Measurements from ENCODE around the gene GSTT2.

DNA sequence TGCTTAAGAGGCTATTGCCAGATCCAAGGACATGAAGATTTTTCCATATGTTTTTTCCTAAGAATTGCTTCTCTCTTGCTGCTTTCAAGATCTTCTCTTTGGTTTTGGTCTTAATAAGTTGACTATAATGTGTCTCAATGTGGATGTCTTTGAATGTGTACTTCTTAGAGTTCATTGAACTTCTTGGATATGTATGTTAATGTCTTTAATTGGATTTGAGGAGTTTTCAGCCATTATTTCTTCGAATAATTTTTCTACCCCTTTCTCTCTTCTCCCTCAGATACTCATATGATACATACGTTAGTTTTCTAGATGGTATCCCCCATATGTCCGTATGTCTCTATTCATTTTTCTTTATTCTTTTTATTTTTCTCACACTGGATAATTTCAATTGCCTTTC lies 44.4 kb downstream of the GSTT2 start:
- TF ChIP-seq, protein P1, sequence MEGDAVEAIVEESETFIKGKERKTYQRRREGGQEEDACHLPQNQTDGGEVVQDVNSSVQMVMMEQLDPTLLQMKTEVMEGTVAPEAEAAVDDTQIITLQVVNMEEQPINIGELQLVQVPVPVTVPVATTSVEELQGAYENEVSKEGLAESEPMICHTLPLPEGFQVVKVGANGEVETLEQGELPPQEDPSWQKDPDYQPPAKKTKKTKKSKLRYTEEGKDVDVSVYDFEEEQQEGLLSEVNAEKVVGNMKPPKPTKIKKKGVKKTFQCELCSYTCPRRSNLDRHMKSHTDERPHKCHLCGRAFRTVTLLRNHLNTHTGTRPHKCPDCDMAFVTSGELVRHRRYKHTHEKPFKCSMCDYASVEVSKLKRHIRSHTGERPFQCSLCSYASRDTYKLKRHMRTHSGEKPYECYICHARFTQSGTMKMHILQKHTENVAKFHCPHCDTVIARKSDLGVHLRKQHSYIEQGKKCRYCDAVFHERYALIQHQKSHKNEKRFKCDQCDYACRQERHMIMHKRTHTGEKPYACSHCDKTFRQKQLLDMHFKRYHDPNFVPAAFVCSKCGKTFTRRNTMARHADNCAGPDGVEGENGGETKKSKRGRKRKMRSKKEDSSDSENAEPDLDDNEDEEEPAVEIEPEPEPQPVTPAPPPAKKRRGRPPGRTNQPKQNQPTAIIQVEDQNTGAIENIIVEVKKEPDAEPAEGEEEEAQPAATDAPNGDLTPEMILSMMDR (IDR thresholded peaks at IDR 0.05): no peak
- no peak for TF ChIP-seq POLR2A (IDR thresholded peaks at IDR 0.05)

Measured in right lobe of liver (tissue), 4 donors.